ELF-1 (cell line): Measurements from ENCODE around the gene MIS18A.

Experiments
- DNase-seq: peaks from one replicate; pipeline ENCODE4 v3.0.0-alpha.2; 2016; ENCODE audit warnings: low read depth, low spot score

MIS18A gene

GRCh38 chr21:32253215-32253641, 25.6 kb downstream of the MIS18A start:
- DNase-seq, result no peak

DNA sequence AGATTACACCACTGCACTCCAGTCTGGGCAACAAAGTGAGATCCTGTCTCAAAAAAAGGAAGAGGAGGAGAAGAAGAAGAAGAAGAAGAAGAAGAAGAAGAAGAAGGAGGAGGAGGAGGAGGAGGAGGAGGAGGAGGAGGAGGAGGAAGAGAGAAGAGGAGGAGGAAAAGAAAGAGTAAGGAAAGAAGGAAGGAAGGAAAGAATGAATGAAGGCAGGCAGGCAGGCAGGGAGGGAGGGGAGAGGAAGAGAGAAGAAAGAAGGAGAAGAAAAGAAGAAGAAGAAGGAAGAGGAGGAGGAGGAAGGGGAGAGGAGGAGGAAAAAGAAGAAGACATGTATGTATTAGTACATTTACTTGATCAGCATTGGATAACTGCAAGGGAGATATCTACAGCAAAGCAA, 26.7 kb downstream of the MIS18A start:
- DNase-seq, result no peak

GRCh38 chr21:32249511-32250280, 29.2 kb downstream of the MIS18A start:
- DNase-seq, result no peak

- DNase-seq, result no peak
Observed at GRCh38 chr21:32248571-32249461, 30.0 kb downstream of the MIS18A start.

- no peak for DNase-seq
Observed at GRCh38 chr21:32246571-32247140, 32.2 kb downstream of the MIS18A start.

DNA sequence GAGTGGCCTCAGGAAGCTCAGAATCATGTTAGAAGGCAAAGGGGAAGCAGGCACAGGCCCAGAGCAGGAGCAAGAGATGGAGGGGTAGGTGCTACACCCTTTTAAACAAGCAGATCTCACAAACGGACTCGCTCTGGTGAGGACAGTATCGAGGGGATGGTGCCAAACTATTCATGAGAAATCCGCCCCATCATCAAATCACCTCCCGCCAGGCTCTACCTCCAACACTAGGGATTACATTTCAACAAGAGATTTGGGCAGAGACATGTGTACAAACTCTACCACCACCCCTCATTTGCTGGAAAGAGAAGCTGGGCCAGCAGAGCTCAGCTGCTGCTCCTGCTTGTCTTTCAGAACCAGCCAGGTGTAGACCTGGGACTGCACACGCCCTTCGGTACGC, 32.9 kb downstream of the MIS18A start:
- DNase-seq, result no peak

DNA sequence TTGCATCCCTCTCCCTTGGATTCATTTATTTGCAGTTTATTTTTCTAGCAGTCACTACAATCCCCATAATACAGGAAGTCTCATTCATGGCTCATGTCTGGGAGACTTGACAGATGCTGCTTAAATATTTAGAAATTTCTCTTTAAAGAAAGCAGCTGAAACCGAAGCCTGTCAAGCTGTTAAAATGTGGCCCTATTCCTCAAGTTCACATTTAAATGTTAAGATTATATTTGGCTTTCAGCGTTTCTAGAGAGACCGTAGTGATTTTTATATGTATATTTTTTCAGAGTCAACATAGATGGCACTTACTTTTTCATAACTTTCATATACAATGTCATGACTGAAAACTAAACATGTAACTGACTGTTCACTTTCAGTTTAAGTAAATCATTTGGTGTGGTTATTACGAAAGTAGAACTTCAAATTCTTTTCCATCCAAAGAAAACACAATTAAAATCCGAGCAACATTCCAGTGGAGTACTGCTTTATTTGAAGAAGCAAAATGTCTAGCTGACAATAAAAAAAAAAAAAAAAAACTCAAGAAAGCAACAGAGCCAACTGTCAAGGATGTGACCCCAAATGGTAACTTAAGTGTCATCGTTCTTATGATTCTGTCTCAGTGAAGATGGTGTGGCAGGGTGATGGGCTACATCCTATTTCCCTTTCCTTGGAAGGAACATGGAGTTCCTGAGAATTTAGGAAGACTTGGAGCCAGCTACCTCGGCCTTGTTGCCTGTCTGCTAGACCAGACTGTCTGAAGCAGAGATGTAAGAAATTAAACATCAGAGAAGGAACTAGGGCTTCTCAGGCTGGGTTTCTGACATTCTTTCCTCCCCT, 37.8 kb downstream of the MIS18A start:
- DNase-seq, result no peak

DNA sequence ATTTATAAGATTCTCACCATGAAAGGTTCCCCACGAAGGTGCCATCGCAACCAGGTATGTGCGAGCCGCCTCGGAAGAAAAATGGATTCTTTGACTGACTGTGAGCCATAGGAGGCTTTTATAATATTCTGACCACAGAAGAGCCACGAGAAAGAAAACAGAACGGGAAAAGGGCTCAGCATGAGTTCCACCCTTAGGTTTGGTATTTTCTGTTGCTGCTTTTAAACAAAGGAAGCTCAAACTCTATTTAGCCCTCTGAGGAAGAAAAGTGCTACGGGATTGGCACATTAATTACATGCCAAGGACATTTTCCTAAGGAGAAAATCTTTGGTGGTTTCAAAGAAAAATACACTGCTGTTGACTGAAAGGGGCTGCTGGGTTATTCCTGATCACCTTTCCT, 39.3 kb downstream of the MIS18A start:
- no peak for DNase-seq

DNA sequence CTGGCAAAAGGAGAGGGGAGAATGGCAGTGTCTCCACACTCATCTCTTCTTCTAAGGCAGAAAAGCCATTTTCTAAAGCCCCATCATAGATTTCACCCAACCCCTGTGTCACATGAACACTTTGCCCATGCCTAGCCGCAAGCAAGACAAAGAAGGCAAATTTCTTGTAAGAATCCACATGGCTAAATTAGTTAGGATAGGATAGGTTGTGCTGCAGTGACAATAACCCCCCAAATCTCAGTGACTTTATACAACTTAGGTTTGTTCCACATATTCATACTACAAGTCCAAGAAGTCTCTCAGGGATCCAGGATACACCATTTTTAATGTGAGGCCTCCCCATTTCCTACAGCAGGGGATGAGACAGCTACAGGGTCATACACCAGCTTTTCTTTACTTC, 40.8 kb downstream of the MIS18A start:
- no peak for DNase-seq

DNA sequence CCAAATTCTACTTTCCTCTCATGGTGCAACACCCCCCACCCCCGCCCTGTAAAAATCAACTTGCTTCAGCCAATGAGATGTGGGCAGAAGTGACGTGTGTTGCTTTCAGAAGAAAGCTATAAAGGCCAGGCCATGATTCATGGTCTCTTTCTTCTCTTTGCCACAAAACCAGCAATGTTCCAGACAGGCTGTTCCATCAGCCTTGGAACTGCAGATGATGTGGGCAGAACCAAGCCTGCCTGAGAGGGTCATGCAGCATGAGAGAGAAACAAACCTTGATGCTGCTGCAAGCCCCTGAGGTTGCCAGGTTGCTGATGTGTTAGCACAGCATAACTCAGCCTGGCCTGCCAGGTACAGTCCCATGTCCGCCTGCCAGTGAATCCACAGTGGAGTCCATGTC, 41.8 kb downstream of the MIS18A start:
- DNase-seq, result no peak

GRCh38 chr21:32233722-32234301, 45.0 kb downstream of the MIS18A start:
- no peak for DNase-seq

DNA sequence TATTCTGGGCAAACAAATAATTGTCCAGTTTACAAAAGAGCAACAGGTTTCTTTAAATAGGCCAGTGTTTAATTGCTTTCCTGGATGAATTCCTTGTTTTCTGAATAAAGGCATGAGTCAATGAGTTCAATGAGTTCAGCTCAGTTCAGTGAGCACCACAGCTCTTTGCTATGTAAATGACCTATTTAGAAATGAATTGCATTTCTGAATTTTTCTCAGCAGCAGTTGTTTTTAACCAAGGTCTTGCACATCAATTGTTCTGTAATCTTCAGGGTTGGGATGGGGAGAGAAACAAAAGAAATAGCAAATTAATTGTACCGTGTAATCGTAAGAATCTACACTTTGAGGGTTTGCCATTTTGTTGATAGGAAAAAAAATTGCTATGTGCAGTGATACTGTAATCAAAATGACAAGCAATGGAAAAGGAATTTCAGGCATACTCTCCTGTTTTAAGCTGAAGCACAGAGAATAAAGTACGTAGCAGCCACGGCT, 45.7 kb downstream of the MIS18A start:
- no peak for DNase-seq

DNA sequence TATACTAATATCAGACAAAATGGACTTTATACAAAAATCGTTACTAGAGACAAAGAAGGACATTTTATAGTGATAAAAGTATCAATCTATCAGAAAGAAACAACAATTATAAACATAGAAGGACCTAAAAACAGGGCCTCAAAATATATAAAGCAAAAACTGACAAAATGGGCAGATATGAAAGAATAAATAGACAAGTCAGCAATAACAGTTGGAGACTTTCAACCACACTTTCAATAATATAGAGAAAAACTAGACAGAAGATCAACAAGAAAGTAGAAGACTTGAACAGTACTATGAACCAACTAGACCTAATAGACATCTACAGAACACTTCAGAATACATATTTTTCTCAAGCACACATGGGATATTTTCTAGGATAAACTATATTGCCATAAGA, 52.4 kb downstream of the MIS18A start:
- no peak for DNase-seq
